Measurements from ENCODE around the gene JAM2. TPM values are rescaled to one million over a fixed set of nuclear protein-coding genes. Genes with fewer than 3 reads are reported as not detected.

JAM2 gene
- total RNA-seq, 1 donor from 2014 or later: 38.6 TPM

DNA sequence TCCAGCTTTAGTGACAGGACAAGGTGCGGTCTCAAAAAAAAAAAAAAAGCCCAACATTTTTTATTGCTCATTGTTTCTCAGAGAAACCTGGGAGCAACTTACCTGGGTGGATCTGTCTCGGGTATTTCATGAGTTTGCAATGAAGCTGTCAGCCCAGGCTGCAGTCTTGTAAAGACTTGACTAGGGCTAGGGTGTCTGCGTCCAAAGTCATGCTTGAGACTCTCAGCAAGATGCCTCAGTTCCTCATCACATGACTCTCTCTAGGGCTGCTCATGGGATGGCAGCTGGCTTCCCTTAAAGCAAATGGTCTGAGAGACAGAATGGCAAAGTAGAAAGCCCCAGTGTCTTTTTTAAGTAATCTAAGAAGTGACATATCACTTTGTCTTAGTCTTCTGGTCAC is 103.8 kb downstream of the JAM2 start:
- H3K4me3 ChIP-seq: no peak overlapping the region
- no peaks in the 10 kb centered on the region for H3K4me1 ChIP-seq
- ATAC-seq (no peak), DNase-seq (no peak)
- H3K9me3 ChIP-seq: no peaks in the 10 kb centered on the region
- peaks cover 27% of the 10 kb centered on the region for H3K36me3 ChIP-seq
- no peak for TF ChIP-seq CTCF (IDR thresholded peaks at IDR 0.05)
- no peak overlapping the region for H3K27ac ChIP-seq
- intact Hi-C loops (cut with DNase I): no loop called here
- no peaks in the 10 kb centered on the region for H3K27me3 ChIP-seq

DNA sequence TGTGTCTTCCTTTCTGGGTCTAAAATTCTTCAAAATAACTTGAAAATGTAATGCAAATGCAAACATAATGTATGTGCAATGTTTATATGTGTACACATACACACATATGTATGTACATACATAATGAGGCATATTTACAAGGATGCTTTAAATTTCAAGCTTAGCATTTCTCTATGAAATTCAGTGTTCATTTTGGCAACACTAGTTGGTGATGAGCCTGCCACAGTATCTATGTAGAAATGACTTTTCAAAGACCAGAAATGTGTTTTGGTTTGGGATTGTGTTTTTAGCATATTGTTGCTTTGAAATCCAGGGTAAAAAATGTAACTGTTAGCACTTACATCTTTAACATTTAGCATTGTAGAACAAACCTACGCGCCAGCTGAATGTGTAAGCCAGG is 105.8 kb downstream of the JAM2 start:
- Histone ChIP-seq H3K4me1 (no peaks in the 10 kb centered on the region), H3K36me3 (peaks cover 44% of the 10 kb centered on the region), H3K9me3 (no peaks in the 10 kb centered on the region), H3K4me3 (no peak overlapping the region), H3K27ac (no peak overlapping the region), H3K27me3 (no peaks in the 10 kb centered on the region)
- DNase-seq: no peak
- intact Hi-C loops (cut with DNase I): no loop called here
- no peak for ATAC-seq
- TF ChIP-seq CTCF (IDR thresholded peaks at IDR 0.05): no peak

DNA sequence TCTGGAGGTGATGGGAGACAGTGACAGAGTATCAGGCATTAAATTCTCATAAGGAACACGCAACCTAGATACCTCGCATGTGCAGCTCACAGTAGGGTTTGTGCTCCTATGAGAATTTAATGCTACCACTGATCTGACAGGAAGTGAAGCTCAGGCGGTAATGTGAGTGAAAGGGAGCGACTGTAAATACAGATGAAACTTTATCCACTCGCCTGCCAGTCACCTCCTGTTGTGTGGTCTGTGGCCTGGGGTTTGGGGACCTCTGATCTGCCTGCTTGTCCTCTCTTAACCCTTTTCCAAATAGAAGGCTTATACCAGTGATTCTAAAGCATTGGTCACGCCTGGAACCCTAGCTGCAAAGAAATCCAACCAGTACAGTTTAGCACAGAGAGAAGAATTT is 111.0 kb downstream of the JAM2 start:
- Histone ChIP-seq H3K27me3 (no peaks in the 10 kb centered on the region), H3K27ac (no peak overlapping the region), H3K4me3 (no peak overlapping the region), H3K9me3 (no peaks in the 10 kb centered on the region), H3K36me3 (peaks cover 72% of the 10 kb centered on the region), H3K4me1 (no peaks in the 10 kb centered on the region)
- intact Hi-C loops (cut with DNase I): no loop called here
- ATAC-seq: no peak
- no peak for TF ChIP-seq CTCF (IDR thresholded peaks at IDR 0.05)
- DNase-seq: no peak

DNA sequence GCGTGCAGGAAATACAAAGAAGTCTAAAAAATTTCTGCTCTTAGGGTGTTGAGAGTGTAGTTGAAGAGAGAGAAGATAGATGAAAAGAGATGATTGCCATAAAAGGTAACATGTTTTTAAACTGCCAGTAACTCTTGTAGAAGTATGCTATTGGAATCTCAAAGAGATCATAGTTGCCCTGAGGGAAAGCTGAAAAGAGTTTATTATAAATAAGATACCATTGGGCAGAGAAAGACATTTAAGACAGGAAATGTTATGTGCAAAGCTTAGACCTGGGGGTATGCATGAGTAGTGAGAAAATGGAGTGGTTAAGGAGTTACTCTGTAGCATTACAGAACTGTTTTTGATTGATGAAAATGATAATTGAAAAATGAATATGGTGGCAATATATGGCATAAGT is 113.4 kb downstream of the JAM2 start:
- Histone ChIP-seq H3K4me1 (no peaks in the 10 kb centered on the region), H3K9me3 (no peaks in the 10 kb centered on the region), H3K36me3 (peaks cover 64% of the 10 kb centered on the region), H3K4me3 (no peak overlapping the region), H3K27me3 (no peaks in the 10 kb centered on the region), H3K27ac (no peak overlapping the region)
- TF ChIP-seq CTCF (IDR thresholded peaks at IDR 0.05): no peak
- DNase-seq (no peak), ATAC-seq (no peak)
- intact Hi-C loops (cut with DNase I): no loop called here

- TF ChIP-seq CTCF (IDR thresholded peaks at IDR 0.05): no peak
- Histone ChIP-seq H3K9me3 (no peaks in the 10 kb centered on the region), H3K27ac (peak overlapping the region; percentile 44), H3K4me3 (no peak overlapping the region), H3K27me3 (no peaks in the 10 kb centered on the region), H3K36me3 (peaks cover 72% of the 10 kb centered on the region), H3K4me1 (no peaks in the 10 kb centered on the region)
- DNase-seq: no peak
- intact Hi-C loops (cut with DNase I): no loop called here
- ATAC-seq: no peak
These were observed 117.3 kb downstream of the JAM2 start for GRCh38 chr21:25756190-25756932.

DNA sequence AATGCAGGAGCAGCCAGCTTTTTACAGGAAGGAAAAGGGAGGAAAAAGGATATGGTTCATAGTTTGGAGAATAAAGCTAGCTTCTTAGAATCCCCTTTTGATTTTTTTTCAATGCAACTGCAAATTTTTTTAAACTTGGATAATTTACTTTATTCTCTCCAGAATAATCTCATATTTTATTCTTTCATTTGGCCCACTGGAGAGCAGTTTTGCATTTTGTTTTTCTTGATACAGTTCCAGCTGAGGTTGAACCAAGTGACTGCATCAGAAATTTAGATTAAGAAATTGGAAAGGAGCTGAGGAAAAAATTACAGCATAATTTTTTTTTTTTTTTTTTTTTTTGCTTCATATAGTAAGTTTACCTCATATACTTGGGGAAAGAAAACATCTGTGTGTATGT is 118.5 kb downstream of the JAM2 start:
- DNase-seq (no peak), ATAC-seq (no peak)
- no peaks in the 10 kb centered on the region for H3K4me1 ChIP-seq
- peaks cover 72% of the 10 kb centered on the region for H3K36me3 ChIP-seq
- H3K9me3 ChIP-seq: no peaks in the 10 kb centered on the region
- no peak overlapping the region for H3K27ac ChIP-seq
- H3K4me3 ChIP-seq: no peak overlapping the region
- intact Hi-C loops (cut with DNase I): no loop called here
- no peak for TF ChIP-seq CTCF (IDR thresholded peaks at IDR 0.05)
- no peaks in the 10 kb centered on the region for H3K27me3 ChIP-seq
